SU-DHL-6 (cell line): ENCODE measurements around the gene ZNF738.

Experiments used
- H2AFZ ChIP-seq: fragments of 200-600 bp; sonication (generic); 2 replicates; pipeline ENCODE4 v1.6.1; 2014; ENCODE audit warnings: low read depth, mild to moderate bottlenecking, moderate library complexity, mixed read lengths, antibody characterized with exemption, low read length; ENCODE audit not compliant: severe bottlenecking
- H3F3A ChIP-seq: fragments of 200-600 bp; shearing (Covaris generic); 2 replicates; pipeline ENCODE4 v1.6.0; 2016; ENCODE audit warnings: antibody characterized with exemption, mild to moderate bottlenecking; ENCODE audit not compliant: insufficient read depth
- H3K27ac ChIP-seq: fragments of 200-600 bp; sonication (generic); 2 replicates; pipeline ENCODE4 v1.5.1; 2016; ENCODE audit warnings: low read depth, mild to moderate bottlenecking, low read length, moderate library complexity, mixed read lengths
- H3K27me3 ChIP-seq: fragments of 200-600 bp; sonication (generic), shearing (Covaris generic); 2 replicates; pipeline ENCODE4 v1.6.0; 2014; ENCODE audit warnings: mild to moderate bottlenecking, low read length
- H3K36me3 ChIP-seq: fragments of 200-600 bp; sonication (generic); 2 replicates; pipeline ENCODE4 v1.6.1; 2014; ENCODE audit warnings: mild to moderate bottlenecking, low read length, mixed read lengths
- H3K4me2 ChIP-seq: fragments of 300-600, 200-600 bp; shearing (Covaris generic), sonication (generic); 2 replicates; pipeline ENCODE4 v1.6.0; 2014; ENCODE audit warnings: low read length, low read depth, mild to moderate bottlenecking; ENCODE audit not compliant: poor library complexity, severe bottlenecking
- H3K4me3 ChIP-seq: fragments of 200-600 bp; sonication (generic); 2 replicates; pipeline ENCODE4 v1.5.1; 2014; ENCODE audit warnings: antibody characterized with exemption, low read length, mild to moderate bottlenecking, mixed read lengths; ENCODE audit not compliant: insufficient read depth, poor library complexity, severe bottlenecking
- H3K79me2 ChIP-seq: fragments of 200-600 bp; sonication (generic); 2 replicates; pipeline ENCODE4 v1.6.1; 2014; ENCODE audit warnings: mild to moderate bottlenecking, low read length, moderate library complexity; ENCODE audit not compliant: insufficient read depth
- H3K9ac ChIP-seq: fragments of 200-600 bp; sonication (generic); 2 replicates; pipeline ENCODE4 v1.7.0; 2014; ENCODE audit warnings: mild to moderate bottlenecking, low read length
- H3K9me2 ChIP-seq: fragments of 200-600 bp; sonication (generic); replicated peaks from 2 replicates; pipeline ENCODE4 v1.6.1; 2014; ENCODE audit warnings: low read length; ENCODE audit not compliant: insufficient read depth
- H3K9me3 ChIP-seq: fragments of 200-600 bp; sonication (generic); 2 replicates; pipeline ENCODE4 v1.6.1; 2014; ENCODE audit warnings: low read length, mixed read lengths; ENCODE audit not compliant: insufficient read depth
- H4K20me1 ChIP-seq: fragments of 200-600 bp; sonication (generic); 2 replicates; pipeline ENCODE4 v1.6.1; 2014; ENCODE audit warnings: low read depth, mild to moderate bottlenecking, antibody characterized with exemption, low read length, moderate library complexity, mixed read lengths
- EZH2phosphoT487 ChIP-seq: fragments of 200-600 bp; sonication (generic), shearing (Covaris generic); conservative IDR thresholded peaks from 2 replicates; pipeline ENCODE4 v1.6.1; 2018; ENCODE audit warnings: mild to moderate bottlenecking, antibody characterized with exemption, low read length, moderate library complexity, mixed read lengths
- TF ChIP-seq, protein P1 (sequence below): fragments of 200-600 bp; sonication (generic); IDR thresholded peaks from one replicate; pipeline ENCODE4 v1.5.1; 2017; ENCODE audit warnings: antibody characterized with exemption, mild to moderate bottlenecking, low read length, moderate library complexity; ENCODE audit not compliant: insufficient read depth, poor library complexity, severe bottlenecking

ZNF738 gene

DNA sequence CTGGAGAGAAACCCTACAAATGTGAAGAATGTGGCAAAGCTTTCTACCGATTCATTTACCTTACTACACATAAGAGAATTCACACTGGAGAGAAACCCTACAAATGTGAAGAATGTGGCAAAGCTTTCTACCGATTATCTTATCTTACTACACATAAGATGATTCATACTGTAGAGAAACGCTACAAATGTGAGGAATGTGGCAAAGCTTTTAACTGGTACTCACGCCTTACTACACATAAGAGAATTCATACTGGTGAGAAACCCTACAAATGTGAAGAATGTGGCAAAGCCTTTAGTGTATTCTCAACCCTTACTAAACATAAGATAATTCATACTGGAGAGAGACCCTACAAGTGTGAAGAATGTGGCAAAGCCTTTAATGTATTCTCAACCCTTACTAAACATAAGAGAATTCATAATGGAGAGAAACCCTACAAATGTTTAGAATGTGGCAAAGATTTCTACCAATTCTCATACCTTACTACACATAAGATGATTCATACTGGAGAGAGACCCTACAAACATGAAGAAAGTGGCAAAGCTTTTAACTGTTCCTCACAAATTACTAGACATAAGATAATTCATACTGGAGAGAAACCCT is 25.3 kb downstream of the ZNF738 start:
- no peaks in the 10 kb centered on the region for H3K27me3 ChIP-seq
- H3K9ac ChIP-seq = no peak overlapping the region
- peaks cover 61% of the 10 kb centered on the region; the same call in 1 of the 2 replicates for H3K9me3 ChIP-seq
- H3K4me2 ChIP-seq = no peak overlapping the region
- H3K27ac ChIP-seq = no peak overlapping the region
- 0 out of 2 replicates have a peak, but pooled peaks cover 3% of the 10 kb centered on the region for H3F3A ChIP-seq
- no peak overlapping the region for H3K4me3 ChIP-seq
- peaks cover 36% of the 10 kb centered on the region for H3K36me3 ChIP-seq
- no peaks in the 10 kb centered on the region for H4K20me1 ChIP-seq
- TF ChIP-seq, protein P1, sequence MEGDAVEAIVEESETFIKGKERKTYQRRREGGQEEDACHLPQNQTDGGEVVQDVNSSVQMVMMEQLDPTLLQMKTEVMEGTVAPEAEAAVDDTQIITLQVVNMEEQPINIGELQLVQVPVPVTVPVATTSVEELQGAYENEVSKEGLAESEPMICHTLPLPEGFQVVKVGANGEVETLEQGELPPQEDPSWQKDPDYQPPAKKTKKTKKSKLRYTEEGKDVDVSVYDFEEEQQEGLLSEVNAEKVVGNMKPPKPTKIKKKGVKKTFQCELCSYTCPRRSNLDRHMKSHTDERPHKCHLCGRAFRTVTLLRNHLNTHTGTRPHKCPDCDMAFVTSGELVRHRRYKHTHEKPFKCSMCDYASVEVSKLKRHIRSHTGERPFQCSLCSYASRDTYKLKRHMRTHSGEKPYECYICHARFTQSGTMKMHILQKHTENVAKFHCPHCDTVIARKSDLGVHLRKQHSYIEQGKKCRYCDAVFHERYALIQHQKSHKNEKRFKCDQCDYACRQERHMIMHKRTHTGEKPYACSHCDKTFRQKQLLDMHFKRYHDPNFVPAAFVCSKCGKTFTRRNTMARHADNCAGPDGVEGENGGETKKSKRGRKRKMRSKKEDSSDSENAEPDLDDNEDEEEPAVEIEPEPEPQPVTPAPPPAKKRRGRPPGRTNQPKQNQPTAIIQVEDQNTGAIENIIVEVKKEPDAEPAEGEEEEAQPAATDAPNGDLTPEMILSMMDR = no peak
- TF ChIP-seq EZH2phosphoT487 = no peak
- no peaks in the 10 kb centered on the region for H3K9me2 ChIP-seq
- H3K79me2 ChIP-seq = no peaks in the 10 kb centered on the region
- H2AFZ ChIP-seq = no peak overlapping the region

DNA sequence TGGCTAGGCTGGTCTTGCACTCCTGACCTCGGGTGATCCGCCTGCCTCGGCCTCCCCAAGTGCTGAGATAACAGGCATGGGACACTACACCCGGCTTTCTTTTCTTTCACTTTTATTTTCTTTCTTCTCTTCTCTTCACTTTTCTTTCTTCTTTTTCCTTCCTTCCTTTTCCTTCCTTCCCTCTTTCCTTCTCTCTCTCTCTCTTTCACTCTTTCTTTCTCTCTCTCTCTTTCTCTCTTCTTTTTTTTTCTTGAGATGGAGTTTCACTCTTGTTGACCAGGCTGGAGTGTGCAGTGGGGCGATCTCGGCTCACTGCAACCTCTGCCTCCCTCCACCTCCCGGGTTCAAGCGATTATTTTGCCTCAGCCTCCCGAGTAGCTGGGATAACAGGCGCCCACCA is 37.3 kb downstream of the ZNF738 start:
- Histone ChIP-seq H3K9me2 (no peaks in the 10 kb centered on the region), H2AFZ (peak overlapping the region; percentile 42), H3K27ac (no peak overlapping the region), H4K20me1 (no peaks in the 10 kb centered on the region), H3K9me3 (no peaks in the 10 kb centered on the region), H3K4me3 (no peak overlapping the region), H3F3A (no peaks in the 10 kb centered on the region), H3K4me2 (no peak overlapping the region), H3K79me2 (peaks cover 39% of the 10 kb centered on the region), H3K27me3 (no peaks in the 10 kb centered on the region), H3K36me3 (peaks cover 22% of the 10 kb centered on the region), H3K9ac (no peak overlapping the region)
- TF ChIP-seq, protein P1 = no peak
- no peak for TF ChIP-seq EZH2phosphoT487

DNA sequence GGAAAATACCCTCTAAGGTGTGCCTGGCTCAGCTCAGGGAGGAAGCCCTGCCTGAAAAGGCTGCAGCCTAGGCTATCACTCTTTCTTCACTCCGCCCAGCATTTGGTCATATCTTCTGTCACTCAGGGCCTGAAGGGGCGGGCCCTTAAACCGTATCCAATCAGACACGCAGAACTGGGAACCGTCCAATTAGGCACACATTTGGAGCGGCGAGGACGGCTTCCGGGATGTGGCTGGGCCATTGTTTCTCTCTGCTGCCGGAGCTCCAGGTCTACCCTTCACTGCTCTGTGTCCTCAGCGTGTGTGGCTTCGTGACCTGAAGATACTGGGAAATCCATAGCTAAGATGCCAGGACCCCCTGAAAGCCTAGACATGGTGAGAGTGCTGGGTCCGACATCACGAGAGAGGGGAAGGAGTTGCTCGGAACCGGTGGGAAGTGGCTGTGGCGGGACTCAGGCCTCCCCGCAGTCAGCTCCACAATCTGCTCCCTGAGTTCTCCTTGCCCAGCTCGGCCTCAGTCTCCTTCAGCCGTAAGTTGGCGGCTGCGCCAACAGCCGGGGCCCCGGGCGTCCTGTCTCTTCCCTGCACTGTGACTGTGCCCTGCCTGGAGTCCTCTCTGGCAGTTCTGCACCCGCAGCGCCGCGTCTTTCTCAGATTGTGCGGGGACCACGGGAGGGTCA is 38.2 kb downstream of the ZNF738 start, which contains the start of gene ZNF493:
TSS of gene ZNF493 (plus strand) at position 241 of the 680 bp plus-strand sequence. CDS start at position 346, 105 bp downstream.
- Histone ChIP-seq H3K27me3 (no peaks in the 10 kb centered on the region), H3K9ac (peak within 1 kb of the TSS; percentile 80), H3K79me2 (peaks cover 41% of the 10 kb centered on the region), H3K9me2 (no peaks in the 10 kb centered on the region), H3K9me3 (no peaks in the 10 kb centered on the region), H3F3A (no peaks in the 10 kb centered on the region), H3K36me3 (peaks cover 24% of the 10 kb centered on the region), H3K4me3 (peak within 1 kb of the TSS; percentile 89), H3K4me2 (peak within 1 kb of the TSS; percentile 87), H4K20me1 (no peaks in the 10 kb centered on the region), H3K27ac (no peak within 1 kb of the TSS), H2AFZ (peak within 1 kb of the TSS; percentile 42)
- no peak for TF ChIP-seq EZH2phosphoT487
- TF ChIP-seq, protein P1 = no peak
